WI38 (cell line): ENCODE results near the gene DNAJA1.

Experiments used
- H3K4me3 ChIP-seq: 2 replicates; pipeline ENCODE4 v1.5.1; 2011; ENCODE audit warnings: low read depth, mild to moderate bottlenecking, control low read depth, low read length
- TF ChIP-seq, protein P1 (sequence below): IDR thresholded peaks from 2 replicates; pipeline ENCODE4 v1.5.1; 2012; ENCODE audit warnings: low read depth, mild to moderate bottlenecking, control low read depth, low read length

Gene DNAJA1

DNA sequence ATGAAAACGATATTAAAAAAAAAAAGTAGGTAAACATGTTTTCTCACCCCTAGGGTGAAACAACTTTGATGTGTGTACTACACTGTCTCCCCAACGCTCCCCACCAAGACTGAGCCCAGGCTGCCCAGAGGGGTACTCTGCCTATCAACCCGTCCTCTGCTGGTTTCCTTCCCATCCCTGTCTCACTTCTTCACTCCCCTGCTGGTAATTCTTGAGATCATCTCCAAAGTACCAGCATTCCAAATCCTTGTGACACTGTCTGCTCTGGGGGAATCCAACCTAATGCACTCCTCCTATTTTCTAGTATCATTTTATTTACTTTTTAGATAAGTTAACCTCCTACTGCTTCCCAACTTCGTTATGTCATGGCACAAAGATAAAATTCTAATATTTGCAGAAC lies 17.3 kb upstream of the DNAJA1 start:
- H3K4me3 ChIP-seq: no peak overlapping the region
- TF ChIP-seq, protein P1, sequence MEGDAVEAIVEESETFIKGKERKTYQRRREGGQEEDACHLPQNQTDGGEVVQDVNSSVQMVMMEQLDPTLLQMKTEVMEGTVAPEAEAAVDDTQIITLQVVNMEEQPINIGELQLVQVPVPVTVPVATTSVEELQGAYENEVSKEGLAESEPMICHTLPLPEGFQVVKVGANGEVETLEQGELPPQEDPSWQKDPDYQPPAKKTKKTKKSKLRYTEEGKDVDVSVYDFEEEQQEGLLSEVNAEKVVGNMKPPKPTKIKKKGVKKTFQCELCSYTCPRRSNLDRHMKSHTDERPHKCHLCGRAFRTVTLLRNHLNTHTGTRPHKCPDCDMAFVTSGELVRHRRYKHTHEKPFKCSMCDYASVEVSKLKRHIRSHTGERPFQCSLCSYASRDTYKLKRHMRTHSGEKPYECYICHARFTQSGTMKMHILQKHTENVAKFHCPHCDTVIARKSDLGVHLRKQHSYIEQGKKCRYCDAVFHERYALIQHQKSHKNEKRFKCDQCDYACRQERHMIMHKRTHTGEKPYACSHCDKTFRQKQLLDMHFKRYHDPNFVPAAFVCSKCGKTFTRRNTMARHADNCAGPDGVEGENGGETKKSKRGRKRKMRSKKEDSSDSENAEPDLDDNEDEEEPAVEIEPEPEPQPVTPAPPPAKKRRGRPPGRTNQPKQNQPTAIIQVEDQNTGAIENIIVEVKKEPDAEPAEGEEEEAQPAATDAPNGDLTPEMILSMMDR: no peak

DNA sequence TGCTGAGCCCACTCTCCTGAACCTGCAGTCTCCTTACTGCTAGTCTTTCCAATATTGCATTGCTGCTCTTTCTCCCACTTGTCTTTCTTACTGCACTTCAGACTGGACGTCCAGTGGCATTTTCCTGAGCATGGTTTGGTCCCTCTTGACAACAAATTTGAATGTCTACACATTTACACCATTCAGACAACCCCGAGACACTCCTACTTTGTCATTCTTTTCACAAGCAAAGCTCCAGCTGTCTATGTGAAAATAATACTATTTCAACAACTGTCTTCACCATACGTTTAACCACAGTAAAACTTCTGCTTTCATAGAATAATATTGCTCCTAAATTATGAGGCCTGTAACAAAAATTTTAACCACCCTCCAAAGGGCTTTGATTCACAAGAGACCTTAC lies 13.2 kb upstream of the DNAJA1 start:
- TF ChIP-seq, protein P1: no peak
- no peak overlapping the region for H3K4me3 ChIP-seq

DNA sequence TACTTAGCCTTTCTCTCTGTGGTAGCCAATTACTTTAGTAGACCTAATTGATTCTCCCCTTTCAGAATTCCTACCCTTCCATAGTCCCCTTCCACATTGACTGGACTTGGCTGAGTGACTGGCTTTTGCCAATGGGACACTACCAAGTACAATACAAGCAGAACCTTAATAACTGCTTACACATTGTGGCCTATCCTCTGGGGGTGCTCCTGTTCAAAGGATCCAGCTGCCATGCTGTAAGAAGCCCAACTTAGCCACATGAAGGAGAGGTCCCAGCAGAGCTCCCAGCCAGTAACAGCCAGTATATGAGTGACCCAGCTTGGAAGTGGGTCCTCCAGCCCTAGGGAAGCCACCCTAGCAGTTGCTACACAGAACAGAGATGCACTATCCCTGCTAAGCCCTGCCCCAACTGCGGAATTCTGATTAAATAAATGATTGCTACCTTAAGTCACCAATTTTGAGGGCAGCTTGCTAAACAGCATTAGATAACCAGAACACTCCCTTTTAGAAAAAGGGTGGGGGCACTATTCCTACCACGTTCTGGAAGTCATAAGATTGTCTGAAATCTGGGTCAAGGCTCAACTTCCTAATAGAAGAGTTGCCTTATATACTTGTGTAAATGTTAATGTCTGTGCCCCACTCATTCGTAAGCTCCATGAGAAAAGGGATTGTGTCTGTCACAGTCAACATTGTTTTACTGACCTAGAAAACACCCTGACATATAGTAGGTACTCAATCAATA lies 12.6 kb upstream of the DNAJA1 start:
- TF ChIP-seq, protein P1: no peak
- H3K4me3 ChIP-seq: no peak overlapping the region

DNA sequence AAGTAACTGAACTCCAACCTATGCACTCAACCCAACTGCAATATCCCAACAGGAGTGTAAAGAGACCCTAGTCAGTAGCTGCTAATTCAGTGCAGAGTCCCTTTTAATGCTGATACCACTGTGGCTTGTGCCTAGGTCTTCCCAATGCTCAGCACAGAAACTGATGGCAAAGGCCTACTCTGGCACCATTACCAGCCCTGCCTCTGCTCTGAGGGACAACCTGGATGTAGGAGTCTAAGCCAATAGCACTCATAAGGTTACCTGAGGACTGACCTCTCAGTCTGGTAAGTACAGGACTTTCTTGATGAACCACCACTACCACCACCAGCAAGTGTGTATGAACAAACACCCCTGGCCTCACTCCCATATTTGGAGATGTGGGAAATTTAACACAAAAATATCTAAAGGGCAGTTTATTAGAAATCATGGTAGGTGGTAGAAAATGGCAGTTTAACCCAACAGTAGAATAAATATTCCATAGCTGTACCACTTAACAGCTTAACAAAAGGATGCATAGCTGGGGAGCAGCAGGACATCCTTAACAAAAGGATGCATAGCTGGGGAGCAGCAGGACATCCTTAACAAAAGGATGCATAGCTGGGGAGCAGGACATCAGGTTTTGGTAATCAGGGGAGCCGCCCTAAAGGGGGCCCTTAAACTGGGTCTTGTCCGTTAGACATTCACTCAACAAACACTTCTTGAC lies 11.0 kb upstream of the DNAJA1 start:
- TF ChIP-seq, protein P1: no peak
- no peak overlapping the region for H3K4me3 ChIP-seq

DNA sequence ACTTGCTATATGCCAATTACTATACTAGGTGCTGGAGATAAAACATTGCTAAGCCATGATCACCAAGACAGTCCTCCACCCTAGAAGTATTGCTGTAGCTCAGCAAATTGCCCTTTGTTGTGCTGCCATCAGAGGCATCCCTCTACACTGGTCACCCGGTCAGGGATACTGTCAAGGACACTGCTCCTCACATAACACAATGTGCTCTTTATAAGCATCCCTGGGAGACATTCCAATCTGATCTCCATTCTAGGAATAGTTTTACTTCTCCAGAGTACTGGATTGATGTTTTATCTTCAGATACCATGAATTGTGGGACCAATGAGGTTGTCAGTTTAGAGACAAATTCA lies 10.4 kb upstream of the DNAJA1 start:
- no peak overlapping the region for H3K4me3 ChIP-seq
- TF ChIP-seq, protein P1: no peak

DNA sequence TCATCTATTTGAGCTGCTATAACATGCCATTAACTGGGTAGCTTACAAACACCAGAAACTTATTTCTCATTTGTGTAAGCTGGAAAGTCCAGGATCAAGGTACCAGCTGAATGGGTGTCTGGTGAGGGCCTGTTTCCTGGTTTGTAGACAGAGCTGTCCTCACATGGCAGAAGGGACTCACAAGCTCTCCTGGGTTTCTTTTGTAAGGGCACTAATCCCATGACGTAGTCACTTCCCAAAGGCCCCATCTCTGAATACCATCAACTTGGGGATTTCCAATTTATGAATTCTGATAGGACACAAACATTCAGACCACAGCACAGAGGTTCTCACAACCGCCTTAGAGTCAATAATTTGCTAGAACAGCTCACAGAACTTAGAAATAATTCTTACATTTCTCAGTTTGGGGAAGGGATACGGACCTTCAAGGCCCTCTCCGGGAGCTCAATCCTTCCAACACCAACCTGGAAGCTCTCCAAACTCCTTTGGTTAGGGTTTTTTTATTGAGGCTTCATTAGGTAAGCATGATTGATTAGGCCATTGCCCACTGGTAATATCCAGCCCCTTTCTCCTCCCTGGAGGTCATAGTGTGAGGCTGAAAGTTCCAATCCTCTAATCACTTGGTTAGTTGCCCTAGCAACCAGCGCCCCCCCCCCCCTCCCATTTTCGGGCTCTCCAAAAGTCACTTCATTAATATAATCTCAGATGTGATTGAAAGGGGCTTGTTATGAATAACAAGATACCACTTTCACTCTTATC lies 7.6 kb upstream of the DNAJA1 start:
- H3K4me3 ChIP-seq: no peak overlapping the region
- TF ChIP-seq, protein P1: no peak

DNA sequence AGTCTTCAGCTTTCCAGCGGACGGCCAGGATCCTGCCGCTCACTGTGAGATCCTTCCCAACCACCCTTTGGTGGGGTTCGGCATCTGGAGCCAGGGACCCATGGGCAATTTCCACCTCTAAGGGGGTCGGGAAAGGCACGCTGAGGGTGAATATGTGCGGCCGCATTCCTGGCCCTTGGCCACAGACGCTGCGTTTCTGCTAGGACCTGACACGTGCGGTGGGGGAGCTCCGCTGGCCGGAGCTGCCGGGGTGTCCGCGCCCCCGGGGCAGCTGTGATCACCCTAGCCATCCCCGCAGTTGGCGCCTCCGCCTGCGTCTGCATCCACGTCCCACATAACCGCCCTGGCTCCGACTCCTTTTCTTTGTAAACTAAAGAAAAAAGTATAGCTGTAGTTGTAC lies 5.3 kb upstream of the DNAJA1 start:
- TF ChIP-seq, protein P1: no peak
- no peak overlapping the region for H3K4me3 ChIP-seq
